Keratinocyte (primary cell): ENCODE results near the gene RMDN3.

Source experiments
- CTCF ChIP-seq, 3 experiments: IDR thresholded peaks in 1 of 3; conservative IDR thresholded peaks in 1 of 3; optimal IDR thresholded peaks in 1 of 3; 2 replicates in 2 of 3; 3 replicates in 1 of 3; pipeline versions ENCODE3 to v1.5.1; 2011; ENCODE audit warnings: low read length in 3 of 3, mild to moderate bottlenecking in 3 of 3, moderate library complexity in 2 of 3, control low read depth in 1 of 3, inconsistent platforms in 1 of 3; ENCODE audit not compliant: insufficient read depth in 2 of 3; ENCODE audit errors: extremely low read depth in 1 of 3
- EZH2 ChIP-seq: IDR thresholded peaks from one replicate; pipeline ENCODE4 v1.6.1; 2012; ENCODE audit warnings: inconsistent platforms, mild to moderate bottlenecking, low read length, moderate library complexity

- TF ChIP-seq CTCF (optimal IDR thresholded peaks at IDR 0.05 in 1 of 3, IDR thresholded peaks at IDR 0.05 in 1 of 3, conservative IDR thresholded peaks at IDR 0.05 in 1 of 3; ENCODE audit: extremely low read depth in 1 of 3, insufficient read depth in 2 of 3, low read length in 3 of 3) (no peak), EZH2 (no peak)
These were observed 41.0 kb upstream of the RMDN3 start for GRCh38 chr15:40796041-40796440.
